ENCODE data around the gene C19orf12. TPM values are rescaled to one million over a fixed set of nuclear protein-coding genes. Genes with fewer than 3 reads are reported as not detected.

Gene C19orf12
- total and polyA plus RNA-seq, 2 of the 13 experiments (the other 11 are each of a cell fraction or from before 2014, with no cell fraction given): 17.7 to 34.4 TPM

DNA sequence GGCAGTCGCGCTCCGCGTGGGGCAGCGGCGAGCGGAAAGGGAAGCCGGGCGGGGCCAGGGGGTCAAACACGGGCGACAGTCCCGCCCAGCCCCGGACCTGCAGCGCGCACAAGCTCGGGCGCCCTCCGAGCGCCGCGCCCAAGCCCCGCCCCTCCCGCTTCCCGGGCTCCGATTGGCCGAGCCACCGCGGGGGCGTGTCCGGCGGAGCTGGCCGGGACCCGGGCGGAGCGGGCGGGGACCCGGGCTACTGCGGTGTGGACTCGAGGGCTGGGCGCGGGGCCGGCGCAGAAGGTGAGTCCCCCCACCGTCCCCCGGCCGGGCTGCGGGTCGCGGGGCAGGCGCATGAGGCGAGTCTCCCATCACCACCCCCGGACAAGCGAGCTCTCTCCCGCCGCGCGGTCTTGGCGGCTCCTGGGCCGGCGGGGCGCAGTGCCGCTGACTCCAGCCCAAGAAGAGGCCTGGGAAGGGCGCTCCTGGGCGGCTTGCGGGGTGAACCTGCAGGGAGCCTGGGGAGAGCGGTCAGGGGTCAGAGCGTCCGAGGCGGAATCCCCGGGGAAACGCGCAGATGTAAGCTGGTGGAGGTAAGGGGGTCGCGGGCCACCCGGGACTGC, 49.7 kb downstream of the C19orf12 start, which contains the start of gene PLEKHF1 (continued):
- TF ChIP-seq, protein P1, sequence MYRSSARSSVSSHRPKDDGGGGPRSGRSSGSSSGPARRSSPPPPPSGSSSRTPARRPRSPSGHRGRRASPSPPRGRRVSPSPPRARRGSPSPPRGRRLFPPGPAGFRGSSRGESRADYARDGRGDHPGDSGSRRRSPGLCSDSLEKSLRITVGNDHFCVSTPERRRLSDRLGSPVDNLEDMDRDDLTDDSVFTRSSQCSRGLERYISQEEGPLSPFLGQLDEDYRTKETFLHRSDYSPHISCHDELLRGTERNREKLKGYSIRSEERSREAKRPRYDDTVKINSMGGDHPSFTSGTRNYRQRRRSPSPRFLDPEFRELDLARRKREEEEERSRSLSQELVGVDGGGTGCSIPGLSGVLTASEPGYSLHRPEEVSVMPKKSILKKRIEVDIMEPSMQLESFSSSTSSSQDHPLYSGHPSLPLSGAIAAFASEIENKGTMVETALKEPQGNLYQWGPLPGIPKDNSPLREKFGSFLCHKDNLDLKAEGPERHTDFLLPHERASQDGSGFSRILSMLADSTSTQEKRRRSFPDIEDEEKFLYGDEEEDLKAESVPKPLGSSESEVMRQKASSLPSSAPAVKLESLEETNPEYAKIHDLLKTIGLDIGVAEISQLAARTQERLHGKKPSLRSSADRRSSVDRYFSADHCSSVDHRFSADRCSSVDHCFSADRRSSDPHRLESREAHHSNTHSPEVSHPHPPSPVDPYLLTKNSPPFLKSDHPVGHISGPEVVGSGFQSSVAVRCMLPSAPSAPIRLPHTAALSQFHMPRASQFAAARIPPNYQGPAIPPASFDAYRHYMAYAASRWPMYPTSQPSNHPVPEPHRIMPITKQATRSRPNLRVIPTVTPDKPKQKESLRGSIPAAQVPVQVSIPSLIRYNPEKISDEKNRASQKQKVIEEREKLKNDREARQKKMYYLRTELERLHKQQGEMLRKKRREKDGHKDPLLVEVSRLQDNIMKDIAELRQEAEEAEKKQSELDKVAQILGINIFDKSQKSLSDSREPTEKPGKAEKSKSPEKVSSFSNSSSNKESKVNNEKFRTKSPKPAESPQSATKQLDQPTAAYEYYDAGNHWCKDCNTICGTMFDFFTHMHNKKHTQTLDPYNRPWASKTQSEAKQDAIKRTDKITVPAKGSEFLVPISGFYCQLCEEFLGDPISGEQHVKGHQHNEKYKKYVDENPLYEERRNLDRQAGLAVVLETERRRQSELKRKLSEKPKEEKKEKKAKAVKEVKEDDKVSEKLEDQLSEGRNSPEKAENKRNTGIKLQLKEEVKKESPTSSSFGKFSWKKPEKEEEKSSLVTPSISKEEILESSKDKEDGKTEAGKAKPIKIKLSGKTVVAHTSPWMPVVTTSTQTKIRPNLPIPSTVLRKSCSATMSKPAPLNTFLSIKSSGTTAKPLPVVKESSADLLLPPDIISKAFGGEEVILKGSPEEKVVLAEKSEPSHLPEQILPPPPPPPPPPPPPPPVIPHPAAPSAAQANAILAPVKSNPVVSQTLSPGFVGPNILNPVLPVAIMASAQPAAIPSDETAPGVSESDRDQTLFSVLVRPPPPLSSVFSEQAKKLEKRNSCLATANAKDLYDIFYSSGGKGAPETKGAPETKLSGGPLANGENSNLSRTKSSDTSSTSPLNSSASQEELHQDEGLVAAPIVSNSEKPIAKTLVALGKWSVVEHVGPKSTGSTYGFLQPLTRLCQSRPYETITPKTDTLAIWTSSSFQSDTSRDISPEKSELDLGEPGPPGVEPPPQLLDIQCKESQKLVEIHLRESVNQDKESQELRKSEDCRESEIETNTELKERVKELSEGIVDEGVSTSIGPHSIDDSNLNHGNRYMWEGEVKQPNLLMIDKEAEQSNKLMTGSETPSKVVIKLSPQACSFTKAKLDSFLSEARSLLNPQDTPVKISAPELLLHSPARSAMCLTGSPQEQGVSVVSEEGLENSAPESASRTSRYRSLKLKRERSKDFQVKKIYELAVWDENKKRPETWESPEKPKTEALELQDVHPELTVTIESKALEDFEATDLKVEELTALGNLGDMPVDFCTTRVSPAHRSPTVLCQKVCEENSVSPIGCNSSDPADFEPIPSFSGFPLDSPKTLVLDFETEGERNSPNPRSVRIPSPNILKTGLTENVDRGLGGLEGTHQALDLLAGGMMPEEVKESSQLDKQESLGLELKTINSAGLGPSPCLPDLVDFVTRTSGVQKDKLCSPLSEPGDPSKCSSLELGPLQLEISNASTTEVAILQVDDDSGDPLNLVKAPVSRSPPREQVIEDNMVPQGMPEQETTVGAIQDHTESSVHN (CRISPR knock-in tag; IDR thresholded peaks at IDR 0.05): no peak
- TF ChIP-seq MEIS2 (CRISPR knock-in tag; IDR thresholded peaks at IDR 0.05): no peak
- TF ChIP-seq, protein P2, sequence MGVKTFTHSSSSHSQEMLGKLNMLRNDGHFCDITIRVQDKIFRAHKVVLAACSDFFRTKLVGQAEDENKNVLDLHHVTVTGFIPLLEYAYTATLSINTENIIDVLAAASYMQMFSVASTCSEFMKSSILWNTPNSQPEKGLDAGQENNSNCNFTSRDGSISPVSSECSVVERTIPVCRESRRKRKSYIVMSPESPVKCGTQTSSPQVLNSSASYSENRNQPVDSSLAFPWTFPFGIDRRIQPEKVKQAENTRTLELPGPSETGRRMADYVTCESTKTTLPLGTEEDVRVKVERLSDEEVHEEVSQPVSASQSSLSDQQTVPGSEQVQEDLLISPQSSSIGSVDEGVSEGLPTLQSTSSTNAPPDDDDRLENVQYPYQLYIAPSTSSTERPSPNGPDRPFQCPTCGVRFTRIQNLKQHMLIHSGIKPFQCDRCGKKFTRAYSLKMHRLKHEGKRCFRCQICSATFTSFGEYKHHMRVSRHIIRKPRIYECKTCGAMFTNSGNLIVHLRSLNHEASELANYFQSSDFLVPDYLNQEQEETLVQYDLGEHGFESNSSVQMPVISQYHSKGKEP (CRISPR knock-in tag; IDR thresholded peaks at IDR 0.05): no peak
- TF ChIP-seq, protein P3, sequence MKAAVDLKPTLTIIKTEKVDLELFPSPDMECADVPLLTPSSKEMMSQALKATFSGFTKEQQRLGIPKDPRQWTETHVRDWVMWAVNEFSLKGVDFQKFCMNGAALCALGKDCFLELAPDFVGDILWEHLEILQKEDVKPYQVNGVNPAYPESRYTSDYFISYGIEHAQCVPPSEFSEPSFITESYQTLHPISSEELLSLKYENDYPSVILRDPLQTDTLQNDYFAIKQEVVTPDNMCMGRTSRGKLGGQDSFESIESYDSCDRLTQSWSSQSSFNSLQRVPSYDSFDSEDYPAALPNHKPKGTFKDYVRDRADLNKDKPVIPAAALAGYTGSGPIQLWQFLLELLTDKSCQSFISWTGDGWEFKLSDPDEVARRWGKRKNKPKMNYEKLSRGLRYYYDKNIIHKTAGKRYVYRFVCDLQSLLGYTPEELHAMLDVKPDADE (CRISPR knock-in tag; IDR thresholded peaks at IDR 0.05): no peak
- TF ChIP-seq SP1 (IDR thresholded peaks at IDR 0.05): no peak
- TF ChIP-seq SP1 (CRISPR knock-in tag; IDR thresholded peaks at IDR 0.05): peak; percentile 66; the same call in 1 of the 2 replicates
- TF ChIP-seq, protein P4, sequence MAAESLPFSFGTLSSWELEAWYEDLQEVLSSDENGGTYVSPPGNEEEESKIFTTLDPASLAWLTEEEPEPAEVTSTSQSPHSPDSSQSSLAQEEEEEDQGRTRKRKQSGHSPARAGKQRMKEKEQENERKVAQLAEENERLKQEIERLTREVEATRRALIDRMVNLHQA (CRISPR knock-in tag; IDR thresholded peaks at IDR 0.05): no peak
- TF ChIP-seq, protein P5, sequence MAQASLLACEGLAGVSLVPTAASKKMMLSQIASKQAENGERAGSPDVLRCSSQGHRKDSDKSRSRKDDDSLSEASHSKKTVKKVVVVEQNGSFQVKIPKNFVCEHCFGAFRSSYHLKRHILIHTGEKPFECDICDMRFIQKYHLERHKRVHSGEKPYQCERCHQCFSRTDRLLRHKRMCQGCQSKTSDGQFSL (CRISPR knock-in tag; IDR thresholded peaks at IDR 0.05): no peak
- no peak for TF ChIP-seq ZNF143 (CRISPR knock-in tag; IDR thresholded peaks at IDR 0.05)
- TF ChIP-seq ZFP36 (IDR thresholded peaks at IDR 0.05; ENCODE audit: borderline replicate concordance, low read depth, low read length, partially characterized antibody): no peak
- no peak for TF ChIP-seq ZNF773 (CRISPR knock-in tag; IDR thresholded peaks at IDR 0.05; ENCODE audit: borderline replicate concordance)
- TF ChIP-seq SAFB2 (CRISPR knock-in tag; IDR thresholded peaks at IDR 0.05; ENCODE audit: borderline replicate concordance, low read depth): peak; percentile 73; the same call in 1 of the 2 replicates
- TF ChIP-seq, protein P6, sequence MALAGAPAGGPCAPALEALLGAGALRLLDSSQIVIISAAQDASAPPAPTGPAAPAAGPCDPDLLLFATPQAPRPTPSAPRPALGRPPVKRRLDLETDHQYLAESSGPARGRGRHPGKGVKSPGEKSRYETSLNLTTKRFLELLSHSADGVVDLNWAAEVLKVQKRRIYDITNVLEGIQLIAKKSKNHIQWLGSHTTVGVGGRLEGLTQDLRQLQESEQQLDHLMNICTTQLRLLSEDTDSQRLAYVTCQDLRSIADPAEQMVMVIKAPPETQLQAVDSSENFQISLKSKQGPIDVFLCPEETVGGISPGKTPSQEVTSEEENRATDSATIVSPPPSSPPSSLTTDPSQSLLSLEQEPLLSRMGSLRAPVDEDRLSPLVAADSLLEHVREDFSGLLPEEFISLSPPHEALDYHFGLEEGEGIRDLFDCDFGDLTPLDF (CRISPR knock-in tag; IDR thresholded peaks at IDR 0.05): no peak; the same call in 1 of the 2 replicates
- no peak for TF ChIP-seq SNRNP70 (IDR thresholded peaks at IDR 0.05; ENCODE audit: low read depth, low read length)
- no peak for TF ChIP-seq MBNL3 (CRISPR knock-in tag; conservative IDR thresholded peaks at IDR 0.05)
- TF ChIP-seq ZNF737 (CRISPR knock-in tag; IDR thresholded peaks at IDR 0.05; ENCODE audit: borderline replicate concordance): no peak
- TF ChIP-seq POGZ (CRISPR knock-in tag; IDR thresholded peaks at IDR 0.05): no peak
